Neural cell (in vitro differentiated cells): ENCODE measurements around the gene DSTN.

ENCODE experiments used
- CTCF ChIP-seq: fragments of 450-650 bp; IDR thresholded peaks from 2 replicates; pipeline ENCODE4 v1.5.1; 2014; ENCODE audit warnings: antibody characterized with exemption, mild to moderate bottlenecking, moderate library complexity; ENCODE audit not compliant: poor library complexity, severe bottlenecking
- EZH2 ChIP-seq: fragments of 200-600, 300-800 bp; shearing (Covaris generic), sonication (generic); IDR thresholded peaks from 2 replicates; pipeline ENCODE4 v1.6.1; 2014; ENCODE audit warnings: antibody characterized with exemption, low read length, borderline replicate concordance, mild to moderate bottlenecking; ENCODE audit not compliant: insufficient read depth, poor library complexity, severe bottlenecking
- POLR2AphosphoS5 ChIP-seq: IDR thresholded peaks from 2 replicates; pipeline ENCODE4 v1.6.1; 2012
- RAD21 ChIP-seq: fragments of 450-650 bp; conservative IDR thresholded peaks from 2 replicates; pipeline ENCODE4 v1.6.1; 2014; ENCODE audit warnings: antibody characterized with exemption, mild to moderate bottlenecking, moderate library complexity
- REST ChIP-seq: IDR thresholded peaks from 2 replicates; pipeline ENCODE4 v1.6.1; 2012; ENCODE audit warnings: borderline replicate concordance
- TAF1 ChIP-seq: IDR thresholded peaks from 2 replicates; pipeline ENCODE4 v1.6.1; 2012; ENCODE audit warnings: low read depth

DNA sequence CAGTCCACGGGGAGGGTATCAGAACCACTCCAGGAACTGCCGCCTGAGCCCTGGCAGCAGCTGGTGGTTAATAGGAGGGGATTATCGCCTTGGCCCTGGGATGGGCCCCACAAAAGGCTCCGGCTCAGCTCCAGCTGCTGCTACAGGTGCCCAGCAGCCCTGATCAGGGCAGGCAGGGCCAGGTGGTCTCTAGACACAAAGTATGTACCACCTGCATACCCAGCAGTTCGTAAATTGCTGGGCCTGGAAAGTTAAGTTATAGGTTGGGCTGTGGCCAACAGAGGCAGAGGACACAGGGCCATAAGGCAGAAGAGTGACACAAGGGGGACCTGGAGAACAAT, 77.1 kb downstream of the DSTN start:
- TF ChIP-seq CTCF (no peak), POLR2AphosphoS5 (no peak), REST (no peak), RAD21 (no peak), TAF1 (no peak), EZH2 (no peak)
